Activated T-helper 1 cell treated with Interleukin-2 at 50 U/mL for 16 hours (primary cell): Measurements from ENCODE around the gene LACTB.

Source experiments
- DNase-seq: peaks from one replicate; pipeline ENCODE4 v3.0.0-alpha.2; 2020; ENCODE audit warnings: low read depth

The LACTB gene

DNA sequence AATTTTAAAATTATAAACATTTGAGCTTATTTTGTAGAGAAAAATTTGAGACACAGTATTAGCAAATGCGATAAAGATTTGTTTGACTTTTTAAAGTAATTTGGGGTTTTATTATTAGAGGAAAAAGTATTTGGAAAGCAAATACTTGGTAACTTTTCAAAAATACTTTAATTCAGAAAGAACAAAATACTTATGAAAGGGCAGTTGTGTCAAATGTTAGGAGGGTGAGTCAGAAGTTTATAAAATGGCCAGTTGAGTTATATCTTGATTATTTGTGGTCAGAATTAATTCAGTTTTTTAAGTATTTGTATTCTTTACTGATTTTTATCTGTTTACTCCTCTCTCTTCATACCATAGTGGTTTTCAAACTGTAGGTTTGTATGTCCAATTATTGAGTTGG is 12.1 kb downstream of the LACTB start:
- DNase-seq: no peak

GRCh38 chr15:63134245-63134985 is 12.8 kb downstream of the LACTB start:
- DNase-seq: no peak

GRCh38 chr15:63135281-63135680 is 13.6 kb downstream of the LACTB start:
- DNase-seq: no peak

GRCh38 chr15:63135804-63136203 is 14.1 kb downstream of the LACTB start:
- DNase-seq: no peak

GRCh38 chr15:63136742-63137141 is 15.1 kb downstream of the LACTB start:
- DNase-seq: no peak

DNA sequence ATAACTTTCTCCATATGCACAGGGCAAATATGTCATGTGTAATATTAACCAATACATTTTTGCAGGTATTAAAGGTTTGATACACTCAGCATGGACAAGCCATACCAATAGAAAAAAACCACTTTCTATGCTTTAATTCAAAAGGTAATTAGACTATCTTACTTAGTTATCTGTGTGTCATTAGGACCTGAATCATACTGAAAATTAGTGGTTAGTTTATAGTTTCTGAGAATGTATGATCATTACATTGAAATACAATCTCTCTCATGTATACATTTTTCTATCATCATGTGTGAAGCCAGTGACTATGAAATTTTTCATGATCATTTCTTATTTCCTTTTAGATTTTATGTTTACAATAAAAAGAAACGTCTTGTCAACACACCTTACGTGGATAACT is 19.3 kb downstream of the LACTB start:
- no peak for DNase-seq

GRCh38 chr15:63145426-63145825 is 23.8 kb downstream of the LACTB start:
- DNase-seq: no peak

DNA sequence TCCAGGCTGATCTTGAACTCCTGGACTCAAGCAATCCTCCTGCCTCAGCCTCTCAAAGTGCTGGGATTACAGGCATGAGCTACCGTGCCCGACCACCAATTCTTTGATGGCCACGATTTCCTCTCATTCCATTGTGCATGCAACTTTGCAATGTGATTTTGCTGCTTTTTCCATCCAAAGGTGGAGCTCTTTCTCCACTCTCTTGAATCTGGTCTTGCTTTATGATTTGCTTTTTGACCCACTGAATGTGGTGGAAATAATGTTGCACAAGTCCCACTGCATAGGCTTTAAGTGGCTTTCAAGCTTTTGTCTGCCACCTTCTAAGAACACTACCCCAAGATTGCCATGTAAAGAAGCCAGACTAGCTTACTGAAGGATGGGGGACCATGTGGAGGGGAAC is 25.0 kb downstream of the LACTB start:
- DNase-seq: no peak

GRCh38 chr15:63151665-63152064 is 30.0 kb downstream of the LACTB start:
- no peak for DNase-seq

- no peak for DNase-seq
Observed at GRCh38 chr15:63155486-63155885, 33.8 kb downstream of the LACTB start.

DNA sequence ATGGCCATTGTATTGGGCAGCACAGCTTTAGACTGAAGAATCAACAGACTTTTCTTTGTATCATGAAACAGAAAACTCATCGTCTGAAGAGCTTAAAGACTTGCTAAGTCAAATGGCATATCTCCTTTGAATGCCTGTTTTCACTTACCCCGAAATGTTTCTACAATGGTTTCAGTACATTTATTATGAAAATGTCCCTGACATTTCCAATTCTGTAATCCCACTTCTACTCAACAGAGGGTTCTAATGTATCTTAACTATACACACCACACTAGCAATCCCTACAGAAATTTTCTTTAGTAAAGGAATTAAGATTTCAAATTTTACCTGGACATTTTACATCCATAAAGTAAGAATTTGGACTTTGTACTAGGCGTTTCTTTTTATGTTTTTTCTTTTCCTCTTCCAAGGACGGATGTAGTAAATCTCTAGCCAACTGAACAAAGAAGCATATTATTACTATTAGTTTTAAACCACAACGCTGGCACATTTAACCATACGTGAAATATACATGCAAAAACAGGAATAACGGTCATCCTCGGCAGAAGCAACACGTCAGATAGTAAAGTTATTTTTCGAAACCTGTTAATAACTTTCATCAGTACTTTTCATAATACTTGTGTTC is 34.5 kb downstream of the LACTB start:
- no peak for DNase-seq

- DNase-seq: no peak
Observed at GRCh38 chr15:63156755-63157117, 35.1 kb downstream of the LACTB start.

DNA sequence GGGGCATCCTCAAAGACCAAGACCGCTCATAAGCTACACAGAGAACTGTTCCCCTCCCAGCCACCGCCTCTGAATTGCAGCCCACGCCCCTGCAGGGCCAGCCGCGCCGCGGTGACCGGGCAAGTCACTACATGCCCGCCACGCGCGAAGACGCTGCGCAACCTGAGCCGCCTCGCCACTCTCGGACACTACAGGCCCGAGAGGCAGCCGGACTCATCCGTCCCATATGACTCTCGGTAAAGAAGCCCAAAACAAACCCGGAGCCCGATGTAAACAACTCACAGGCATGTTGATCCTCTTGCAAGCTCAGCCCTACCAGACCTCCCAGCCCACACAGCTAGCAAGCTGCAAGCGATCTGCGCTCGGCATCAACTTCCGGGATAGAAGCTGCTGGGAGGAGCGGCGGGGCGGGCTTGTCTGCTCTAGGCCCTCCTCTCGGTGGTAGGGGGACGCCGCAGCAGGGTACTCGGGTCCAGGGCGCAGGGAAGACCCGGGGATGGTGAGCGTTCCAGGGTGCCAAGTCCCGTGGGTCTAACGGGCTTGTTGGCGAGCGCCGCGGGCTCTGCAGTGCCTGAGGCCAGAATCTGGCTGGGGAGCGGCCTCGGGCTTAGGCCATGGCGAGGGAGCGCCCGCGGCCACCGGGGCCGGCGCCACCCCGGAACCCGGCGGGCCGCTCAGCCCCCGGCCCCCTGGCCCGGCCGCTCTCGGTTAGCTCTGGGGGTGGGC is 35.6 kb downstream of the LACTB start, which contains the start of gene RPS27L:
TSS of gene RPS27L (minus strand) at position 360 of the 726 bp plus-strand sequence. CDS start at position 288, 72 bp downstream.
- peak; percentile 75 for DNase-seq

- DNase-seq: no peak
Observed at GRCh38 chr15:63157891-63158431, 36.3 kb downstream of the LACTB start.

DNA sequence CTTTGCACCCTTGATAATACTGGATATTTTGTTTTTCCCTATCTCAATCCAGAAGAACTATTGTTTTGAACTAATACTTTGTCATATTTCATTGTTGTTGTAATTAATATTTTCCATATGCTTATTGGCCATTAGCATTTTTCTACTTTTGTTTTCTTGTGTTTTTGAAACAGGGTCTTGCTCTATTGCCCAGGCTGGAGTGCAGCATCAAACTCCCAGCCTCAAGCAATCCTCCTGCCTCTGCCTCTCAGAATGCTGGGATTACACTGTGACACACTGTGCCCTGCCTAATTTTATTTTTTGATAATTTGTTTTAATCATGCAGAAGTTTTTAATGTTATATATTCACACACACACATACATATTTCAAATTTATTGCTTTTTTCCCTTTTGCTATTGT is 39.0 kb downstream of the LACTB start:
- DNase-seq: no peak

GRCh38 chr15:63163217-63163616 is 41.6 kb downstream of the LACTB start:
- no peak for DNase-seq

GRCh38 chr15:63165166-63165859 is 43.7 kb downstream of the LACTB start:
- no peak for DNase-seq

GRCh38 chr15:63166219-63166618 is 44.6 kb downstream of the LACTB start:
- DNase-seq: no peak

DNA sequence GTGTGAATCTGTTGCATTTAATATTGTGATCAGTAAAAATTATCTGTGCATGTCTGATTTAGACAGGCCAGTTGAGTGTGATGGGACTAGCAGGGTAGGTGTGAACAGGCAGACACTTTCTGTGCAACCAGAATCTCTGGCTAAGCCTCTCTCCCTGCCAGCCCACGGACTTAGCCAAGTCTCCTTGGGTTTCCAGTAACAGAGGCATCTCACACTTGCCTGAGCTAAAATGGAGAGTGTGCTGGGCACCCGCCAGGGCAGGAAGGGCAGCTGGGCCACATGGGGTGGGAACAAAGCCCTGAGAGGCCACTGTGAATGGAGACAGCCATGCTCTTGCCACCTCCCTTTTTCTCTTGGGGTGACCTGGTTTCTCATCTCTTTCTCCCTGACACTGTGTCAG is 48.1 kb downstream of the LACTB start:
- DNase-seq: no peak

DNA sequence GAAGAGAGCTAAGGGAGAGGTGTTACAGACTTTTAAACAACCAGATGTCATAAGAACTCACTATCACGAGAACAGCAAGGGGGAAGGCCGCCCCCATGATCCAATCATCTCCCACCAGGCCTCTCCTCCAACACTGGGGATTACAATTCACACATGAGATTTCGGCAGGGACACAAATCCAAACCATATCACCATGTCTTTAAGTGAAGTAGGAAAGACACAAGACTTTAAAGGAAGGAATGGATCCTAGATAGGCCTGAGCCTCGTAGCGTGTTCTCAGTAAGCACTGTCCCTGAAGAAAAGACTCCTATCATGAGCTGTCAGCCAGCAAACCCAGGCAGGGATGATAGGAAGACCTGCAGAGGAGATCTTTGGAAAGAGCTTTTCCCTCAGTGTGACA is 50.7 kb downstream of the LACTB start:
- no peak for DNase-seq

GRCh38 chr15:63172851-63173451 is 51.3 kb downstream of the LACTB start:
- no peak for DNase-seq

DNA sequence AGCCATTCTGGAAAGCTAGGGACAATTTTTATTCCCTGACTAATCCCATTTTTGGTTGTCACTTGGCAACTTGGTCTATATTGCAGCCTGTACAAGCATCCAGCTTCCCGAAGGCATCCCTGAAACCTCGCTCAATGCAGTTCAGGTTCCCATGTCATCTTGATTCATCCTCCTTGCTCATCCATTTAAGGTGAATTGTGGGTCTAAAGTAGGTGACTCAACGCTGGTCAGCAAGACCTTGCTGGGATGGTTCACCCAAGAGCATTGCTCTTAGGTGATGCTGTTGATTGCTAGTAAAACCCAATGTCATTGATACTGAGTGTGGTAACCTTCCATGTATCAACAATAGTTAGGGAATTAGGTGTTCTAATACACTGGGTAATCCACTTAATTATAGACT is 54.6 kb downstream of the LACTB start:
- DNase-seq: no peak
